HepG2 (cell line): ENCODE measurements around the gene GLRB. TPM values are rescaled to one million over a fixed set of nuclear protein-coding genes. Genes with fewer than 3 reads are reported as not detected.

ENCODE experiments used
- FOXJ3 ChIP-seq: sonication (generic); formaldehyde crosslinking; IDR thresholded peaks from 2 replicates; pipeline ENCODE4 v1.4.0; 2020; ENCODE audit warnings: missing genetic modification reagents, mild to moderate bottlenecking, borderline replicate concordance
- GATAD2A ChIP-seq: IDR thresholded peaks from 2 replicates; pipeline ENCODE4 v1.6.1; 2016
- HMG20B ChIP-seq: conservative IDR thresholded peaks from 2 replicates; pipeline ENCODE4 v1.6.1; 2016; ENCODE audit warnings: missing genetic modification reagents, missing compliant biosample characterization
- JUNB ChIP-seq: sonication (generic); formaldehyde crosslinking; IDR thresholded peaks from 2 replicates; pipeline ENCODE4 v1.8.0; 2022; ENCODE audit warnings: missing genetic modification reagents, mild to moderate bottlenecking, borderline replicate concordance
- KLF15 ChIP-seq: sonication (generic); formaldehyde crosslinking; IDR thresholded peaks from 2 replicates; pipeline ENCODE4 v1.8.1; 2023; ENCODE audit warnings: borderline replicate concordance, mild to moderate bottlenecking, inconsistent platforms, missing genetic modification reagents, mixed read lengths
- NFIC ChIP-seq: IDR thresholded peaks from 2 replicates; pipeline ENCODE4 v1.6.1; 2012; ENCODE audit warnings: mild to moderate bottlenecking, low read length, inconsistent platforms
- POLR2AphosphoS5 ChIP-seq: IDR thresholded peaks from 2 replicates; pipeline ENCODE4 v1.6.1; 2012; ENCODE audit warnings: low read depth, low read length
- SATB2 ChIP-seq: sonication (generic); formaldehyde crosslinking; IDR thresholded peaks from 2 replicates; pipeline ENCODE4 v1.5.0; 2020; ENCODE audit warnings: missing genetic modification reagents
- SMARCC2 ChIP-seq: fragments of 450-650 bp; IDR thresholded peaks from 2 replicates; pipeline ENCODE4 v1.6.1; 2017; ENCODE audit warnings: antibody characterized with exemption, mild to moderate bottlenecking
- SRSF4 ChIP-seq: fragments of 200-400 bp; formaldehyde crosslinking; IDR thresholded peaks from one replicate; pipeline ENCODE4 v1.6.1; 2018; ENCODE audit warnings: mild to moderate bottlenecking, low read depth, low read length, moderate library complexity; ENCODE audit not compliant: poor library complexity, severe bottlenecking
- TCF12 ChIP-seq, 2 experiments: fragments of 450-650 bp in 1 of 2; sonication (generic) in 1 of 2; formaldehyde crosslinking in 1 of 2; IDR thresholded peaks; 2 replicates each; pipeline versions ENCODE4 v1.6.1 to v1.8.0; 2017 to 2022; ENCODE audit warnings: antibody characterized with exemption in 1 of 2, mild to moderate bottlenecking in 1 of 2, missing genetic modification reagents in 1 of 2, moderate library complexity in 1 of 2
- TOPORS ChIP-seq: sonication (generic); formaldehyde crosslinking; IDR thresholded peaks from 2 replicates; pipeline ENCODE4 v1.8.0; 2023; ENCODE audit warnings: mild to moderate bottlenecking, missing genetic modification reagents
- YY1 ChIP-seq: IDR thresholded peaks from 2 replicates; pipeline ENCODE4 v1.6.1; 2011; ENCODE audit warnings: low read length, low read depth, moderate library complexity, mild to moderate bottlenecking; ENCODE audit not compliant: insufficient read depth, insufficient replicate concordance
- ZKSCAN5 ChIP-seq: sonication (generic); formaldehyde crosslinking; IDR thresholded peaks from 2 replicates; pipeline ENCODE4 v1.5.1; 2020; ENCODE audit warnings: mild to moderate bottlenecking, missing genetic modification reagents
- ZNF124 ChIP-seq: sonication (generic); formaldehyde crosslinking; IDR thresholded peaks from 2 replicates; pipeline ENCODE4 v1.4.0; 2020; ENCODE audit warnings: missing genetic modification reagents
- ZNF224 ChIP-seq: sonication (generic); formaldehyde crosslinking; IDR thresholded peaks from 2 replicates; pipeline ENCODE4 v1.5.0; 2020; ENCODE audit warnings: mild to moderate bottlenecking, missing genetic modification reagents
- ZNF264 ChIP-seq: sonication (generic); formaldehyde crosslinking; IDR thresholded peaks from 2 replicates; pipeline ENCODE4 v1.4.0; 2020; ENCODE audit warnings: missing genetic modification reagents
- ZNF451 ChIP-seq: sonication (generic); formaldehyde crosslinking; IDR thresholded peaks from 2 replicates; pipeline ENCODE4 v1.5.0; 2020; ENCODE audit warnings: mild to moderate bottlenecking, missing genetic modification reagents
- ZNF703 ChIP-seq: sonication (generic); formaldehyde crosslinking; IDR thresholded peaks from 2 replicates; pipeline ENCODE4 v1.5.1; 2020; ENCODE audit warnings: missing genetic modification reagents, mild to moderate bottlenecking, moderate library complexity, borderline replicate concordance
- ZNF784 ChIP-seq: sonication (generic); formaldehyde crosslinking; IDR thresholded peaks from 2 replicates; pipeline ENCODE4 v1.5.1; 2020; ENCODE audit warnings: missing genetic modification reagents, mild to moderate bottlenecking, borderline replicate concordance
- polyA plus RNA-seq, 8 experiments: library from polyadenylated mRNA; depleted of rRNA in 3 of 8; stranded (reverse) in 7 of 8; unstranded in 1 of 8; fragments of >200 nt; fragmentation: Illumina TruSeq in 4 of 8; extraction: Trizol in 4 of 8; gene quantifications; 2 replicates each; pipeline versions ENCODE4 v1.2.1 to v1.2.3, GENCODE V29; 2011 to 2016; ENCODE audit warnings: low read depth in 4 of 8, missing spikeins in 1 of 8, mixed read lengths in 1 of 8; ENCODE audit not compliant: insufficient read depth in 1 of 8
- total RNA-seq, 5 experiments: library from RNA; depleted of rRNA; stranded (reverse); fragments of >200 nt; fragmentation: Illumina TruSeq; extraction: Trizol; gene quantifications; 2 replicates each; pipeline ENCODE4 v1.2.3, GENCODE V29; 2016; ENCODE audit warnings: low read depth in 1 of 5
- TF ChIP-seq, protein P1 (sequence below): sonication (generic); formaldehyde crosslinking; IDR thresholded peaks from 2 replicates; pipeline ENCODE4 v1.4.0; 2020; ENCODE audit warnings: missing genetic modification reagents, borderline replicate concordance
- TF ChIP-seq, protein P2 (sequence below): IDR thresholded peaks from 2 replicates; pipeline ENCODE4 v1.6.1; 2016; ENCODE audit warnings: low read depth, borderline replicate concordance
- TF ChIP-seq, protein P3 (sequence below): sonication (generic); formaldehyde crosslinking; IDR thresholded peaks from 2 replicates; pipeline ENCODE4 v1.8.0; 2022; ENCODE audit warnings: mild to moderate bottlenecking, missing genetic modification reagents, moderate library complexity
- TF ChIP-seq, protein P4 (sequence below): sonication (generic); formaldehyde crosslinking; conservative IDR thresholded peaks from 2 replicates; pipeline ENCODE4 v1.4.0; 2020; ENCODE audit warnings: missing genetic modification reagents

GLRB gene
- total and polyA plus RNA-seq, 2 of the 13 experiments (the other 11 are each of a cell fraction or from before 2014, with no cell fraction given) = 0.17 to 0.24 TPM

DNA sequence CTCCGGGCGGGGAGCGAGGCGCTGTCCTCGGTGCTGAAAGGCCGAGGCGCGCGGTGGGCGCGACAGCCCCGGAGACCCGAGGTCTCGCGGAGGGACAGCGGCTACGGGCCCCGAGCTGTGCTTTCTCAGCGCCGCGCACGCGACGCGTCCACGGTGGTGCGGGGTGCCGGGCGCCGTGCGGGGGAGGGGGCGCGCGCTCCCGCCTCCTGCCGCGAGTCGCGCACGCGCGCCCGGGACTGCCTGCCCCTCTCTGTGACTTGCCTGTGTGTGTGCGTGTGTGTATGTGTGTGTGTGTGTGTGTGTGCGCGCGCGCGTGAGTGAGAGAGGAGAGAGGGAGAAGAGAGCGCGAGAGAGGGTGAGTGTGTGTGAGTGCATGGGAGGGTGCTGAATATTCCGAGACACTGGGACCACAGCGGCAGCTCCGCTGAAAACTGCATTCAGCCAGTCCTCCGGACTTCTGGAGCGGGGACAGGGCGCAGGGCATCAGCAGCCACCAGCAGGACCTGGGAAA, 144.5 kb downstream of the GLRB start, which contains the start of gene GRIA2 (continued):
- TF ChIP-seq, protein P1, sequence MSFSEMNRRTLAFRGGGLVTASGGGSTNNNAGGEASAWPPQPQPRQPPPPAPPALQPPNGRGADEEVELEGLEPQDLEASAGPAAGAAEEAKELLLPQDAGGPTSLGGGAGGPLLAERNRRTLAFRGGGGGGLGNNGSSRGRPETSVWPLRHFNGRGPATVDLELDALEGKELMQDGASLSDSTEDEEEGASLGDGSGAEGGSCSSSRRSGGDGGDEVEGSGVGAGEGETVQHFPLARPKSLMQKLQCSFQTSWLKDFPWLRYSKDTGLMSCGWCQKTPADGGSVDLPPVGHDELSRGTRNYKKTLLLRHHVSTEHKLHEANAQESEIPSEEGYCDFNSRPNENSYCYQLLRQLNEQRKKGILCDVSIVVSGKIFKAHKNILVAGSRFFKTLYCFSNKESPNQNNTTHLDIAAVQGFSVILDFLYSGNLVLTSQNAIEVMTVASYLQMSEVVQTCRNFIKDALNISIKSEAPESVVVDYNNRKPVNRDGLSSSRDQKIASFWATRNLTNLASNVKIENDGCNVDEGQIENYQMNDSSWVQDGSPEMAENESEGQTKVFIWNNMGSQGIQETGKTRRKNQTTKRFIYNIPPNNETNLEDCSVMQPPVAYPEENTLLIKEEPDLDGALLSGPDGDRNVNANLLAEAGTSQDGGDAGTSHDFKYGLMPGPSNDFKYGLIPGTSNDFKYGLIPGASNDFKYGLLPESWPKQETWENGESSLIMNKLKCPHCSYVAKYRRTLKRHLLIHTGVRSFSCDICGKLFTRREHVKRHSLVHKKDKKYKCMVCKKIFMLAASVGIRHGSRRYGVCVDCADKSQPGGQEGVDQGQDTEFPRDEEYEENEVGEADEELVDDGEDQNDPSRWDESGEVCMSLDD = no peak
- TF ChIP-seq FOXJ3 (CRISPR knock-in tag) (no peak), SMARCC2 (no peak), JUNB (CRISPR knock-in tag) (no peak), GATAD2A (peak; percentile 39; the same call in 1 of the 2 replicates), ZNF124 (peak; percentile 62; the same call in 1 of the 2 replicates), POLR2AphosphoS5 (no peak), ZNF451 (CRISPR knock-in tag) (peak; percentile 63; the same call in 1 of the 2 replicates), ZNF784 (CRISPR knock-in tag) (no peak), ZKSCAN5 (CRISPR knock-in tag) (no peak), ZNF224 (CRISPR knock-in tag) (no peak), ZNF703 (CRISPR knock-in tag) (no peak), SRSF4 (no peak), SATB2 (CRISPR knock-in tag) (peak; percentile 84), NFIC (no peak), TOPORS (CRISPR knock-in tag) (0 out of 2 replicates have a peak, but pooled peaks have one; percentile 49), YY1 (peak; percentile 28), KLF15 (CRISPR knock-in tag) (no peak), ZNF264 (CRISPR knock-in tag) (no peak), TCF12 (IDR thresholded peaks at IDR 0.05) (no peak), TCF12 (CRISPR knock-in tag; IDR thresholded peaks at IDR 0.05) (no peak), HMG20B (no peak)
- TF ChIP-seq, protein P2, sequence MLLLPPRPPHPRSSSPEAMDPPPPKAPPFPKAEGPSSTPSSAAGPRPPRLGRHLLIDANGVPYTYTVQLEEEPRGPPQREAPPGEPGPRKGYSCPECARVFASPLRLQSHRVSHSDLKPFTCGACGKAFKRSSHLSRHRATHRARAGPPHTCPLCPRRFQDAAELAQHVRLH (CRISPR knock-in tag) = peak; percentile 63; the same call in 1 of the 2 replicates
- TF ChIP-seq, protein P3, sequence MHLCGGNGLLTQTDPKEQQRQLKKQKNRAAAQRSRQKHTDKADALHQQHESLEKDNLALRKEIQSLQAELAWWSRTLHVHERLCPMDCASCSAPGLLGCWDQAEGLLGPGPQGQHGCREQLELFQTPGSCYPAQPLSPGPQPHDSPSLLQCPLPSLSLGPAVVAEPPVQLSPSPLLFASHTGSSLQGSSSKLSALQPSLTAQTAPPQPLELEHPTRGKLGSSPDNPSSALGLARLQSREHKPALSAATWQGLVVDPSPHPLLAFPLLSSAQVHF = peak; percentile 62; the same call in 1 of the 2 replicates
- TF ChIP-seq, protein P4, sequence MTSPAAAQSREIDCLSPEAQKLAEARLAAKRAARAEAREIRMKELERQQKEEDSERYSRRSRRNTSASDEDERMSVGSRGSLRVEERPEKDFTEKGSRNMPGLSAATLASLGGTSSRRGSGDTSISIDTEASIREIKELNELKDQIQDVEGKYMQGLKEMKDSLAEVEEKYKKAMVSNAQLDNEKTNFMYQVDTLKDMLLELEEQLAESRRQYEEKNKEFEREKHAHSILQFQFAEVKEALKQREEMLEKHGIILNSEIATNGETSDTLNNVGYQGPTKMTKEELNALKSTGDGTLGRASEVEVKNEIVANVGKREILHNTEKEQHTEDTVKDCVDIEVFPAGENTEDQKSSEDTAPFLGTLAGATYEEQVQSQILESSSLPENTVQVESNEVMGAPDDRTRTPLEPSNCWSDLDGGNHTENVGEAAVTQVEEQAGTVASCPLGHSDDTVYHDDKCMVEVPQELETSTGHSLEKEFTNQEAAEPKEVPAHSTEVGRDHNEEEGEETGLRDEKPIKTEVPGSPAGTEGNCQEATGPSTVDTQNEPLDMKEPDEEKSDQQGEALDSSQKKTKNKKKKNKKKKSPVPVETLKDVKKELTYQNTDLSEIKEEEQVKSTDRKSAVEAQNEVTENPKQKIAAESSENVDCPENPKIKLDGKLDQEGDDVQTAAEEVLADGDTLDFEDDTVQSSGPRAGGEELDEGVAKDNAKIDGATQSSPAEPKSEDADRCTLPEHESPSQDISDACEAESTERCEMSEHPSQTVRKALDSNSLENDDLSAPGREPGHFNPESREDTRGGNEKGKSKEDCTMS (CRISPR knock-in tag) = 0 out of 2 replicates have a peak, but pooled peaks have one; percentile 55
